Measurements from ENCODE around the gene EXOC6.
"Not testable (repeated sequence)": the region's sequence is repeated elsewhere in the genome, so short reads cannot be mapped to it uniquely, and the experiment has no call there.

Gene EXOC6

GRCh38 chr10:92920866-92921265 lies 72.5 kb downstream of the EXOC6 start:
- Histone ChIP-seq H3K9me3 (ENCODE audit: control insufficient read depth in 5 of 5, low read length in 5 of 5) (peaks cover 0 to 11% (median 6%) of the 10 kb centered on the region in 5 donors), H3K27ac (ENCODE audit: low read depth, low read length) (no peak overlapping the region), H3K36me3 (ENCODE audit: control insufficient read depth in 5 of 5, insufficient read depth in 5 of 5, low read length in 5 of 5) (peaks cover 0 to 10% (median 3%) of the 10 kb centered on the region in 5 donors), H3K4me3 (ENCODE audit: low read depth in 1 of 5, low read length in 5 of 5) (no peak overlapping the region), H3K4me1 (ENCODE audit: control insufficient read depth in 5 of 5, insufficient read depth in 5 of 5, low read length in 5 of 5) (no peaks in the 10 kb centered on the region), H3K27me3 (ENCODE audit: control insufficient read depth in 5 of 5, insufficient read depth in 4 of 5, low read length in 5 of 5) (no peaks in the 10 kb centered on the region), H3K9ac (ENCODE audit: low read length in 5 of 5) (no peak overlapping the region)

- Histone ChIP-seq H3K27me3 (ENCODE audit: control insufficient read depth in 5 of 5, insufficient read depth in 4 of 5, low read length in 5 of 5) (no peaks in the 10 kb centered on the region), H3K9ac (ENCODE audit: low read length in 5 of 5) (no peak overlapping the region), H3K27ac (ENCODE audit: low read depth, low read length) (no peak overlapping the region), H3K4me3 (ENCODE audit: low read depth in 1 of 5, low read length in 5 of 5) (no peak overlapping the region), H3K36me3 (ENCODE audit: control insufficient read depth in 5 of 5, insufficient read depth in 5 of 5, low read length in 5 of 5) (peaks cover 0 to 17% (median 4%) of the 10 kb centered on the region in 5 donors), H3K9me3 (ENCODE audit: control insufficient read depth in 5 of 5, low read length in 5 of 5) (peaks cover 0 to 11% (median 6%) of the 10 kb centered on the region in 5 donors), H3K4me1 (ENCODE audit: control insufficient read depth in 5 of 5, insufficient read depth in 5 of 5, low read length in 5 of 5) (no peaks in the 10 kb centered on the region)
Observed at GRCh38 chr10:92923416-92923815, 75.1 kb downstream of the EXOC6 start.

GRCh38 chr10:92929896-92930295 lies 81.6 kb downstream of the EXOC6 start:
- Histone ChIP-seq H3K9me3 (ENCODE audit: control insufficient read depth in 5 of 5, low read length in 5 of 5) (no peaks in the 10 kb centered on the region), H3K4me3 (ENCODE audit: low read depth in 1 of 5, low read length in 5 of 5) (no peak overlapping the region), H3K27me3 (ENCODE audit: control insufficient read depth in 5 of 5, insufficient read depth in 4 of 5, low read length in 5 of 5) (no peaks in the 10 kb centered on the region), H3K4me1 (ENCODE audit: control insufficient read depth in 5 of 5, insufficient read depth in 5 of 5, low read length in 5 of 5) (no peaks in the 10 kb centered on the region), H3K9ac (ENCODE audit: low read length in 5 of 5) (no peak overlapping the region), H3K27ac (ENCODE audit: low read depth, low read length) (no peak overlapping the region), H3K36me3 (ENCODE audit: control insufficient read depth in 5 of 5, insufficient read depth in 5 of 5, low read length in 5 of 5) (peaks cover 0 to 17% (median 10%) of the 10 kb centered on the region in 5 donors)

GRCh38 chr10:92931597-92931996 lies 83.3 kb downstream of the EXOC6 start:
- no peak overlapping the region for H3K9ac ChIP-seq (ENCODE audit: low read length in 5 of 5)
- no peak overlapping the region for H3K27ac ChIP-seq (ENCODE audit: low read depth, low read length)
- H3K27me3 ChIP-seq (ENCODE audit: control insufficient read depth in 5 of 5, insufficient read depth in 4 of 5, low read length in 5 of 5): no peaks in the 10 kb centered on the region
- no peaks in the 10 kb centered on the region for H3K4me1 ChIP-seq (ENCODE audit: control insufficient read depth in 5 of 5, insufficient read depth in 5 of 5, low read length in 5 of 5)
- peaks cover 0 to 17% (median 14%) of the 10 kb centered on the region in 5 donors for H3K36me3 ChIP-seq (ENCODE audit: control insufficient read depth in 5 of 5, insufficient read depth in 5 of 5, low read length in 5 of 5)
- no peaks in the 10 kb centered on the region for H3K9me3 ChIP-seq (ENCODE audit: control insufficient read depth in 5 of 5, low read length in 5 of 5)
- no peak overlapping the region for H3K4me3 ChIP-seq (ENCODE audit: low read depth in 1 of 5, low read length in 5 of 5)

GRCh38 chr10:92937876-92938275 lies 89.6 kb downstream of the EXOC6 start:
- no peaks in the 10 kb centered on the region for H3K9me3 ChIP-seq (ENCODE audit: control insufficient read depth in 5 of 5, low read length in 5 of 5)
- H3K9ac ChIP-seq (ENCODE audit: low read length in 5 of 5): no peak overlapping the region
- peaks cover 3 to 8% (median 4%) of the 10 kb centered on the region in 5 donors for H3K36me3 ChIP-seq (ENCODE audit: control insufficient read depth in 5 of 5, insufficient read depth in 5 of 5, low read length in 5 of 5)
- H3K4me3 ChIP-seq (ENCODE audit: low read depth in 1 of 5, low read length in 5 of 5): no peak overlapping the region
- H3K27me3 ChIP-seq (ENCODE audit: control insufficient read depth in 5 of 5, insufficient read depth in 4 of 5, low read length in 5 of 5): no peaks in the 10 kb centered on the region
- H3K4me1 ChIP-seq (ENCODE audit: control insufficient read depth in 5 of 5, insufficient read depth in 5 of 5, low read length in 5 of 5): no peaks in the 10 kb centered on the region
- H3K27ac ChIP-seq (ENCODE audit: low read depth, low read length): no peak overlapping the region

GRCh38 chr10:92938841-92939240 lies 90.5 kb downstream of the EXOC6 start:
- H3K9ac ChIP-seq (ENCODE audit: low read length in 5 of 5): no peak overlapping the region
- H3K27me3 ChIP-seq (ENCODE audit: control insufficient read depth in 5 of 5, insufficient read depth in 4 of 5, low read length in 5 of 5): no peaks in the 10 kb centered on the region
- H3K9me3 ChIP-seq (ENCODE audit: control insufficient read depth in 5 of 5, low read length in 5 of 5): no peaks in the 10 kb centered on the region
- H3K36me3 ChIP-seq (ENCODE audit: control insufficient read depth in 5 of 5, insufficient read depth in 5 of 5, low read length in 5 of 5): peaks cover 3 to 10% (median 4%) of the 10 kb centered on the region in 5 donors
- H3K27ac ChIP-seq (ENCODE audit: low read depth, low read length): no peak overlapping the region
- no peaks in the 10 kb centered on the region for H3K4me1 ChIP-seq (ENCODE audit: control insufficient read depth in 5 of 5, insufficient read depth in 5 of 5, low read length in 5 of 5)
- H3K4me3 ChIP-seq (ENCODE audit: low read depth in 1 of 5, low read length in 5 of 5): no peak overlapping the region

GRCh38 chr10:92942226-92942625 lies 93.9 kb downstream of the EXOC6 start:
- no peaks in the 10 kb centered on the region for H3K9me3 ChIP-seq (ENCODE audit: control insufficient read depth in 5 of 5, low read length in 5 of 5)
- no peaks in the 10 kb centered on the region for H3K4me1 ChIP-seq (ENCODE audit: control insufficient read depth in 5 of 5, insufficient read depth in 5 of 5, low read length in 5 of 5)
- H3K9ac ChIP-seq (ENCODE audit: low read length in 5 of 5): no peak overlapping the region
- H3K36me3 ChIP-seq (ENCODE audit: control insufficient read depth in 5 of 5, insufficient read depth in 5 of 5, low read length in 5 of 5): peaks cover 7 to 15% (median 11%) of the 10 kb centered on the region in 5 donors
- H3K27ac ChIP-seq (ENCODE audit: low read depth, low read length): no peak overlapping the region
- H3K27me3 ChIP-seq (ENCODE audit: control insufficient read depth in 5 of 5, insufficient read depth in 4 of 5, low read length in 5 of 5): no peaks in the 10 kb centered on the region
- H3K4me3 ChIP-seq (ENCODE audit: low read depth in 1 of 5, low read length in 5 of 5): no peak overlapping the region

- Histone ChIP-seq H3K9ac (ENCODE audit: low read length in 5 of 5) (no peak overlapping the region), H3K4me1 (ENCODE audit: control insufficient read depth in 5 of 5, insufficient read depth in 5 of 5, low read length in 5 of 5) (no peaks in the 10 kb centered on the region), H3K36me3 (ENCODE audit: control insufficient read depth in 5 of 5, insufficient read depth in 5 of 5, low read length in 5 of 5) (peaks cover 9 to 17% (median 11%) of the 10 kb centered on the region in 5 donors), H3K27ac (ENCODE audit: low read depth, low read length) (no peak overlapping the region), H3K4me3 (ENCODE audit: low read depth in 1 of 5, low read length in 5 of 5) (no peak overlapping the region), H3K9me3 (ENCODE audit: control insufficient read depth in 5 of 5, low read length in 5 of 5) (no peaks in the 10 kb centered on the region), H3K27me3 (ENCODE audit: control insufficient read depth in 5 of 5, insufficient read depth in 4 of 5, low read length in 5 of 5) (no peaks in the 10 kb centered on the region)
Observed at GRCh38 chr10:92946491-92946890, 98.2 kb downstream of the EXOC6 start.

- not testable (repeated sequence) for H3K27ac ChIP-seq (ENCODE audit: low read depth, low read length); H3K9ac ChIP-seq (ENCODE audit: low read length in 5 of 5); H3K4me3 ChIP-seq (ENCODE audit: low read depth in 1 of 5, low read length in 5 of 5); H3K4me1 ChIP-seq (ENCODE audit: control insufficient read depth in 5 of 5, insufficient read depth in 5 of 5, low read length in 5 of 5); H3K27me3 ChIP-seq (ENCODE audit: control insufficient read depth in 5 of 5, insufficient read depth in 4 of 5, low read length in 5 of 5); H3K9me3 ChIP-seq (ENCODE audit: control insufficient read depth in 5 of 5, low read length in 5 of 5)
- H3K36me3 ChIP-seq (ENCODE audit: control insufficient read depth in 5 of 5, insufficient read depth in 5 of 5, low read length in 5 of 5): peaks cover 5 to 14% (median 7%) of the 10 kb centered on the region in 5 donors
Observed at GRCh38 chr10:92952573-92952972, 104.3 kb downstream of the EXOC6 start.

- no peak overlapping the region for H3K9ac ChIP-seq (ENCODE audit: low read length in 5 of 5)
- H3K9me3 ChIP-seq (ENCODE audit: control insufficient read depth in 5 of 5, low read length in 5 of 5): no peaks in the 10 kb centered on the region
- H3K4me3 ChIP-seq (ENCODE audit: low read depth in 1 of 5, low read length in 5 of 5): no peak overlapping the region
- no peak overlapping the region for H3K27ac ChIP-seq (ENCODE audit: low read depth, low read length)
- H3K36me3 ChIP-seq (ENCODE audit: control insufficient read depth in 5 of 5, insufficient read depth in 5 of 5, low read length in 5 of 5): peaks cover 0 to 10% (median 6%) of the 10 kb centered on the region in 5 donors
- no peaks in the 10 kb centered on the region for H3K27me3 ChIP-seq (ENCODE audit: control insufficient read depth in 5 of 5, insufficient read depth in 4 of 5, low read length in 5 of 5)
- H3K4me1 ChIP-seq (ENCODE audit: control insufficient read depth in 5 of 5, insufficient read depth in 5 of 5, low read length in 5 of 5): peaks cover 0 to 10% (median 0%) of the 10 kb centered on the region in 5 donors
Observed at GRCh38 chr10:92957223-92958010, 109.1 kb downstream of the EXOC6 start.
